HCT116 (cell line): Measurements from ENCODE around the gene DMKN.

Experiments used
- CTCF ChIP-seq, 3 experiments: fragments of 200-600 bp in 1 of 3; sonication (generic) in 1 of 3; IDR thresholded peaks in 2 of 3; conservative IDR thresholded peaks in 1 of 3; 2 replicates each; pipeline ENCODE4 v1.5.1; 2012 to 2017; ENCODE audit warnings: low read depth in 2 of 3, low read length in 2 of 3, antibody characterized with exemption in 1 of 3, borderline replicate concordance in 1 of 3, control low read depth in 1 of 3, mild to moderate bottlenecking in 1 of 3, mixed read lengths in 1 of 3, mixed run types in 1 of 3, moderate library complexity in 1 of 3; ENCODE audit not compliant: insufficient read depth in 1 of 3
- MAX ChIP-seq: IDR thresholded peaks from 2 replicates; pipeline ENCODE4 v1.6.1; 2012
- POLR2A ChIP-seq: IDR thresholded peaks from 2 replicates; pipeline ENCODE4 v1.7.0; 2011; ENCODE audit warnings: borderline replicate concordance; ENCODE audit not compliant: insufficient read depth, insufficient read length; ENCODE audit errors: extremely low read depth
- POLR2AphosphoS5 ChIP-seq: IDR thresholded peaks from 2 replicates; pipeline ENCODE4 v1.6.1; 2011; ENCODE audit warnings: mild to moderate bottlenecking, low read depth, low read length, moderate library complexity

DNA sequence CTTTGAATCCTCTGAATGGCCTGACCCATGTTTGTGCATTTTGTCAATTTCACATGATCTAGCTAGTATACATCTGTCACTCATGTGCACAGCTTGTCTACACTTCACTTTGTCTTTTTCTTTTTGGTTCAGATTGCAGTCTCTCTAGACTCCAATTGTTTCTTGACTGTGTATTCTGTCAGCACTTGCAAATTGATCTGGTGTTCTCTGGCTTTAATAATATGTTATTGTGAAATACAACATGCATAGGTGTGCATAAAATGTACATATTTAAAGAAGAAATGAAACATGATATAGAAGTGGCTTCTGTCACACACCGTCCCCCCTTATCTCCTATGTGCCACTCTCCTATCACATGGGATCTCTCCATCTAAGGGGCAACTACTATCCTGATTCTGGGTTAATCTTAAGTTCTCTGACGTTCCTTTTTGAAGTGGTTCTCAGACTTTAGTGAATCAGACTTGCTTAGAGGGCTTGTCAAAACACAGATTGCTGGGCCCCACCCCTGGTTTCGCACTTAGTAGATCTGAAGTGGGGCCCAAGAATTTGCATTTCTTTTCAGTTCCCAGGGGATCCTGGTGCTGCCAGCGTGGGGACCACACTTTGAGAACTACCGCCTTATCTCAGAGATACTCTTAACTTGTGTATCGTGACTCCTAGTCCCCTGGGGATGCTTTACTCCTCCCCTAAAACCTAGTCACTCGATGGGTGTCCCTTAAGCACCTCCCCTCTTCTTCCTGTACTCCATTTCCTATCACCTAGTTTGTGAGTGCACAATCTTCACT lies 29.0 kb downstream of the DMKN start:
- no peak for TF ChIP-seq CTCF (IDR thresholded peaks at IDR 0.05 in 2 of 3, conservative IDR thresholded peaks at IDR 0.05 in 1 of 3; ENCODE audit: borderline replicate concordance in 1 of 3, insufficient read depth in 1 of 3, low read depth in 2 of 3, low read length in 2 of 3)
- TF ChIP-seq MAX, result no peak
- TF ChIP-seq POLR2AphosphoS5, result no peak
- no peak for TF ChIP-seq POLR2A
